OCI-LY1 (cell line): Measurements from ENCODE around the gene CCDC146.

Source experiments
- H2AFZ ChIP-seq: fragments of 200-600 bp; sonication (generic), shearing (Covaris generic); 2 replicates; pipeline ENCODE4 v1.6.0; 2014; ENCODE audit warnings: antibody characterized with exemption, mild to moderate bottlenecking, low read length
- H3F3A ChIP-seq: fragments of 200-600 bp; sonication (generic), shearing (Covaris generic); 2 replicates; pipeline ENCODE4 v1.6.0; 2014; ENCODE audit warnings: mild to moderate bottlenecking, antibody characterized with exemption, low read length, moderate library complexity; ENCODE audit not compliant: insufficient read depth
- H3K27ac ChIP-seq: fragments of 200-600 bp; sonication (generic); 2 replicates; pipeline ENCODE4 v1.5.1; 2014; ENCODE audit warnings: low read length, mixed run types, mild to moderate bottlenecking, low read depth; ENCODE audit not compliant: poor library complexity, severe bottlenecking
- H3K27me3 ChIP-seq: fragments of 200-600 bp; sonication (generic); 2 replicates; pipeline ENCODE4 v1.6.0; 2014; ENCODE audit warnings: antibody characterized with exemption, mild to moderate bottlenecking, low read length, moderate library complexity; ENCODE audit not compliant: insufficient read depth
- H3K36me3 ChIP-seq: fragments of 200-600 bp; sonication (generic); 2 replicates; pipeline ENCODE4 v1.6.1; 2014; ENCODE audit warnings: mild to moderate bottlenecking, antibody characterized with exemption, low read length, moderate library complexity, mixed read lengths; ENCODE audit not compliant: insufficient read depth
- H3K4me1 ChIP-seq: fragments of 200-600 bp; sonication (generic); 2 replicates; pipeline ENCODE4 v1.5.1; 2014; ENCODE audit warnings: mild to moderate bottlenecking, low read length, moderate library complexity; ENCODE audit not compliant: insufficient read depth, severe bottlenecking
- H3K4me2 ChIP-seq: fragments of 200-600 bp; sonication (generic), shearing (Covaris generic); 2 replicates; pipeline ENCODE4 v1.6.1; 2014; ENCODE audit warnings: low read length
- H3K4me3 ChIP-seq: fragments of 200-600 bp; sonication (generic); 2 replicates; pipeline ENCODE4 v1.5.1; 2014; ENCODE audit warnings: low read length, low read depth, mild to moderate bottlenecking, mixed read lengths; ENCODE audit not compliant: poor library complexity, severe bottlenecking
- H3K79me2 ChIP-seq: fragments of 200-600 bp; shearing (Covaris generic); 2 replicates; pipeline ENCODE4 v1.6.1; 2016; ENCODE audit warnings: mixed run types, low read length, mixed read lengths; ENCODE audit not compliant: insufficient read depth
- H3K9ac ChIP-seq: fragments of 200-600 bp; sonication (generic), shearing (Covaris generic); 2 replicates; pipeline ENCODE4 v1.6.1; 2014; ENCODE audit warnings: mild to moderate bottlenecking, low read length, mixed read lengths
- H3K9me2 ChIP-seq: fragments of 200-600 bp; sonication (generic), shearing (Covaris generic); 2 replicates; pipeline ENCODE4 v1.6.1; 2014; ENCODE audit warnings: low read depth, mild to moderate bottlenecking, low read length, mixed read lengths
- H3K9me3 ChIP-seq: fragments of 200-600 bp; shearing (Covaris generic); 2 replicates; pipeline ENCODE4 v1.6.1; 2014; ENCODE audit warnings: low read length, mixed read lengths
- H4K20me1 ChIP-seq: fragments of 200-600 bp; sonication (generic), shearing (Covaris generic); 2 replicates; pipeline ENCODE4 v1.6.0; 2016; ENCODE audit warnings: mild to moderate bottlenecking, low read length; ENCODE audit not compliant: insufficient read depth
- CTCF ChIP-seq: fragments of 200-600 bp; sonication (generic), shearing (Covaris generic); IDR thresholded peaks from 2 replicates; pipeline ENCODE4 v1.5.1; 2017; ENCODE audit warnings: mild to moderate bottlenecking, antibody characterized with exemption, low read length, moderate library complexity, mixed read lengths
- EZH2 ChIP-seq: fragments of 200-600 bp; sonication (generic), shearing (Covaris generic); IDR thresholded peaks from 2 replicates; pipeline ENCODE4 v1.8.0; 2017; ENCODE audit warnings: borderline replicate concordance, mixed run types, mild to moderate bottlenecking, antibody characterized with exemption, low read length, moderate library complexity, mixed read lengths

Gene CCDC146

GRCh38 chr7:77320714-77321113 is 198.3 kb downstream of the CCDC146 start:
- TF ChIP-seq CTCF (no peak), EZH2 (no peak)
- no peaks in the 10 kb centered on the region for H3K9me2 ChIP-seq
- no peaks in the 10 kb centered on the region for H3K79me2 ChIP-seq
- H3F3A ChIP-seq: no peaks in the 10 kb centered on the region
- no peak overlapping the region for H3K4me2 ChIP-seq
- H3K9me3 ChIP-seq: no peaks in the 10 kb centered on the region
- no peak overlapping the region for H3K27ac ChIP-seq
- no peak overlapping the region for H3K4me3 ChIP-seq
- no peaks in the 10 kb centered on the region for H3K4me1 ChIP-seq
- no peak overlapping the region for H2AFZ ChIP-seq
- H3K36me3 ChIP-seq: no peaks in the 10 kb centered on the region
- H4K20me1 ChIP-seq: no peaks in the 10 kb centered on the region
- H3K9ac ChIP-seq: no peak overlapping the region
- H3K27me3 ChIP-seq: no peaks in the 10 kb centered on the region

- Histone ChIP-seq H3F3A (no peaks in the 10 kb centered on the region), H3K9me2 (no peaks in the 10 kb centered on the region), H3K27me3 (no peaks in the 10 kb centered on the region), H3K36me3 (no peaks in the 10 kb centered on the region), H3K4me1 (no peaks in the 10 kb centered on the region), H3K9ac (no peak overlapping the region), H2AFZ (no peak overlapping the region), H4K20me1 (no peaks in the 10 kb centered on the region), H3K27ac (no peak overlapping the region), H3K4me3 (no peak overlapping the region), H3K4me2 (no peak overlapping the region), H3K79me2 (no peaks in the 10 kb centered on the region), H3K9me3 (no peaks in the 10 kb centered on the region)
- TF ChIP-seq EZH2: no peak
- TF ChIP-seq CTCF: no peak
Measured at GRCh38 chr7:77321300-77321699, 198.9 kb downstream of the CCDC146 start.

GRCh38 chr7:77326131-77326530 is 203.7 kb downstream of the CCDC146 start:
- Histone ChIP-seq H3K36me3 (no peaks in the 10 kb centered on the region), H3K27me3 (no peaks in the 10 kb centered on the region), H3K9ac (no peak overlapping the region), H3K4me3 (no peak overlapping the region), H3K4me2 (no peak overlapping the region), H3F3A (no peaks in the 10 kb centered on the region), H3K79me2 (no peaks in the 10 kb centered on the region), H4K20me1 (no peaks in the 10 kb centered on the region), H3K9me2 (no peaks in the 10 kb centered on the region), H3K9me3 (no peaks in the 10 kb centered on the region), H3K4me1 (peaks cover 43% of the 10 kb centered on the region), H3K27ac (no peak overlapping the region), H2AFZ (no peak overlapping the region)
- TF ChIP-seq EZH2: no peak
- no peak for TF ChIP-seq CTCF
